Mesendoderm (in vitro differentiated cells): ENCODE data around the gene SIX3.

ENCODE experiments used
- DNase-seq: peaks from one replicate; pipeline ENCODE4 v3.0.0; 2013
- H2AK5ac ChIP-seq: 2 replicates; pipeline ENCODE4 v1.6.1; 2013; ENCODE audit warnings: low read length, inconsistent platforms
- H2BK120ac ChIP-seq: 2 replicates; pipeline ENCODE4 v1.6.1; 2013; ENCODE audit warnings: low read depth, mild to moderate bottlenecking, low read length, moderate library complexity, mixed read lengths
- H2BK15ac ChIP-seq: replicated peaks from 2 replicates; pipeline ENCODE4 v1.6.1; 2013; ENCODE audit warnings: low read depth, mild to moderate bottlenecking, moderate library complexity
- H2BK5ac ChIP-seq: 2 replicates; pipeline ENCODE4 v1.6.1; 2013; ENCODE audit warnings: low read length, inconsistent platforms
- H3K18ac ChIP-seq: 2 replicates; pipeline ENCODE4 v1.6.1; 2013; ENCODE audit warnings: mild to moderate bottlenecking, low read length, mixed read lengths
- H3K23ac ChIP-seq: one replicate; pipeline ENCODE4 v1.6.1; 2013; ENCODE audit warnings: low read length
- H3K27ac ChIP-seq: 2 replicates; pipeline ENCODE4 v1.5.1; 2013; ENCODE audit warnings: low read depth, mild to moderate bottlenecking, inconsistent platforms, low read length, moderate library complexity
- H3K27me3 ChIP-seq: 2 replicates; pipeline ENCODE4 v1.6.1; 2013; ENCODE audit warnings: low read length, control low read depth, mild to moderate bottlenecking, inconsistent platforms; ENCODE audit not compliant: insufficient read depth, poor library complexity
- H3K36me3 ChIP-seq: 2 replicates; pipeline ENCODE4 v1.6.1; 2013; ENCODE audit warnings: low read length, inconsistent platforms; ENCODE audit not compliant: control insufficient read depth, insufficient read depth
- H3K4ac ChIP-seq: one replicate; pipeline ENCODE4 v1.6.1; 2013; ENCODE audit warnings: low read depth, mild to moderate bottlenecking, low read length, moderate library complexity
- H3K4me1 ChIP-seq: 2 replicates; pipeline ENCODE4 v1.6.1; 2013; ENCODE audit warnings: low read depth, low read length, inconsistent platforms; ENCODE audit not compliant: control insufficient read depth
- H3K4me2 ChIP-seq: 2 replicates; pipeline ENCODE4 v1.6.1; 2013; ENCODE audit warnings: low read length
- H3K4me3 ChIP-seq: 2 replicates; pipeline ENCODE4 v1.5.1; 2013; ENCODE audit warnings: mild to moderate bottlenecking, low read length
- H3K56ac ChIP-seq: one replicate; pipeline ENCODE4 v1.6.1; 2013; ENCODE audit warnings: low read length
- H3K79me1 ChIP-seq: 2 replicates; pipeline ENCODE4 v1.6.1; 2013; ENCODE audit warnings: low read length, inconsistent platforms
- H3K79me2 ChIP-seq: 2 replicates; pipeline ENCODE4 v1.6.1; 2013; ENCODE audit warnings: mild to moderate bottlenecking, low read length; ENCODE audit not compliant: control insufficient read depth, insufficient read depth
- H3K9ac ChIP-seq: 2 replicates; pipeline ENCODE4 v1.6.1; 2013; ENCODE audit warnings: low read length, inconsistent platforms
- H4K5ac ChIP-seq: one replicate; pipeline ENCODE4 v1.6.1; 2013; ENCODE audit warnings: low read length
- H4K8ac ChIP-seq: one replicate; pipeline ENCODE4 v1.6.1; 2013; ENCODE audit warnings: low read depth, mild to moderate bottlenecking, control low read depth, low read length, moderate library complexity
- WGBS: extraction: QIAGEN DNeasy Blood & Tissue Kit; methylation state at CpG from one replicate; pipeline ENCODE4 v1.1.7; 2013; ENCODE audit warnings: low lambda C conversion rate, missing lambda C conversion rate; ENCODE audit not compliant: insufficient coverage; ENCODE audit errors: extremely low coverage; 5-methylcytosine and 5-hydroxymethylcytosine counted together

The SIX3 gene

GRCh38 chr2:44979581-44979980 lies 38.1 kb downstream of the SIX3 start:
- DNase-seq: no peak
- no peaks in the 10 kb centered on the region for H3K36me3 ChIP-seq
- no peak overlapping the region for H3K23ac ChIP-seq
- H2BK120ac ChIP-seq: no peak overlapping the region
- no peak overlapping the region for H3K56ac ChIP-seq
- no peak overlapping the region for H4K8ac ChIP-seq
- no peak overlapping the region for H3K4me3 ChIP-seq
- no peak overlapping the region for H3K4ac ChIP-seq
- no peak overlapping the region for H3K18ac ChIP-seq
- H2BK5ac ChIP-seq: no peak overlapping the region
- no peaks in the 10 kb centered on the region for H3K27me3 ChIP-seq
- H2AK5ac ChIP-seq: no peak overlapping the region
- no peaks in the 10 kb centered on the region for H3K79me2 ChIP-seq
- no peaks in the 10 kb centered on the region for H3K79me1 ChIP-seq
- WGBS: no CpG with 5 or more reads among the region's 11 CpGs
- H3K27ac ChIP-seq: no peak overlapping the region
- no peak overlapping the region for H3K4me2 ChIP-seq
- no peak overlapping the region for H2BK15ac ChIP-seq
- H3K4me1 ChIP-seq: no peaks in the 10 kb centered on the region
- no peak overlapping the region for H4K5ac ChIP-seq
- no peak overlapping the region for H3K9ac ChIP-seq

GRCh38 chr2:44980751-44981713 lies 39.5 kb downstream of the SIX3 start:
- H3K79me2 ChIP-seq: no peaks in the 10 kb centered on the region

GRCh38 chr2:44981714-44982108 lies 40.2 kb downstream of the SIX3 start:
- H4K8ac ChIP-seq: no peak overlapping the region
- no peak overlapping the region for H3K4me3 ChIP-seq
- no peak overlapping the region for H2BK15ac ChIP-seq
- no peak overlapping the region for H3K23ac ChIP-seq
- H2BK120ac ChIP-seq: no peak overlapping the region
- no peak overlapping the region for H3K27ac ChIP-seq
- H2AK5ac ChIP-seq: no peak overlapping the region
- H3K36me3 ChIP-seq: no peaks in the 10 kb centered on the region
- no CpG with 5 or more reads among the region's 14 CpGs for WGBS
- H3K4me2 ChIP-seq: no peak overlapping the region
- no peak overlapping the region for H4K5ac ChIP-seq
- H3K18ac ChIP-seq: no peak overlapping the region
- no peaks in the 10 kb centered on the region for H3K4me1 ChIP-seq
- no peak overlapping the region for H2BK5ac ChIP-seq
- no peak overlapping the region for H3K56ac ChIP-seq
- peak; percentile 77 for DNase-seq
- H3K79me1 ChIP-seq: no peaks in the 10 kb centered on the region
- no peak overlapping the region for H3K4ac ChIP-seq
- no peak overlapping the region for H3K9ac ChIP-seq
- H3K27me3 ChIP-seq: no peaks in the 10 kb centered on the region
- no peaks in the 10 kb centered on the region for H3K79me2 ChIP-seq

More at GRCh38 chr2:44980751-44981713, 39.5 kb downstream of the SIX3 start:
- H3K27ac ChIP-seq: no peak overlapping the region
- H3K4me1 ChIP-seq: no peaks in the 10 kb centered on the region
- WGBS: no CpG with 5 or more reads among the region's 9 CpGs
- no peak overlapping the region for H3K18ac ChIP-seq
- no peak for DNase-seq
- H3K4me2 ChIP-seq: no peak overlapping the region
- no peaks in the 10 kb centered on the region for H3K79me1 ChIP-seq
- H4K5ac ChIP-seq: no peak overlapping the region
- no peak overlapping the region for H2BK120ac ChIP-seq
- H3K4me3 ChIP-seq: no peak overlapping the region
- no peak overlapping the region for H3K4ac ChIP-seq
- H3K36me3 ChIP-seq: no peaks in the 10 kb centered on the region
- no peak overlapping the region for H2AK5ac ChIP-seq
- H3K56ac ChIP-seq: no peak overlapping the region
- no peak overlapping the region for H4K8ac ChIP-seq
- no peak overlapping the region for H3K9ac ChIP-seq
- H3K27me3 ChIP-seq: no peaks in the 10 kb centered on the region
- no peak overlapping the region for H3K23ac ChIP-seq
- no peak overlapping the region for H2BK5ac ChIP-seq
- no peak overlapping the region for H2BK15ac ChIP-seq

- Histone ChIP-seq H2AK5ac (no peak overlapping the region), H2BK15ac (no peak overlapping the region), H3K4ac (no peak overlapping the region), H3K36me3 (no peaks in the 10 kb centered on the region), H3K56ac (no peak overlapping the region), H3K9ac (no peak overlapping the region), H3K23ac (no peak overlapping the region), H2BK5ac (no peak overlapping the region), H3K4me1 (no peaks in the 10 kb centered on the region), H4K5ac (no peak overlapping the region), H3K27me3 (no peaks in the 10 kb centered on the region), H3K4me3 (no peak overlapping the region), H3K4me2 (no peak overlapping the region), H3K27ac (no peak overlapping the region), H3K18ac (no peak overlapping the region), H2BK120ac (no peak overlapping the region), H4K8ac (no peak overlapping the region), H3K79me1 (no peaks in the 10 kb centered on the region), H3K79me2 (no peaks in the 10 kb centered on the region)
- no peak for DNase-seq
- WGBS: no CpG with 5 or more reads among the region's 9 CpGs
Observed at GRCh38 chr2:44983836-44984604, 42.5 kb downstream of the SIX3 start.

GRCh38 chr2:44989176-44989575 lies 47.7 kb downstream of the SIX3 start:
- Histone ChIP-seq H3K23ac (no peak overlapping the region), H3K9ac (no peak overlapping the region), H3K79me1 (no peaks in the 10 kb centered on the region), H4K5ac (no peak overlapping the region), H3K4me1 (no peaks in the 10 kb centered on the region), H2BK5ac (no peak overlapping the region), H2AK5ac (no peak overlapping the region), H3K56ac (no peak overlapping the region), H3K79me2 (no peaks in the 10 kb centered on the region), H2BK15ac (no peak overlapping the region), H3K36me3 (no peaks in the 10 kb centered on the region), H3K4ac (no peak overlapping the region), H3K27me3 (no peaks in the 10 kb centered on the region), H3K4me2 (no peak overlapping the region), H4K8ac (no peak overlapping the region), H3K27ac (no peak overlapping the region), H3K4me3 (no peak overlapping the region), H2BK120ac (no peak overlapping the region), H3K18ac (no peak overlapping the region)
- no peak for DNase-seq
- no CpG with 5 or more reads among the region's 2 CpGs for WGBS
